Esophagus squamous epithelium (tissue), 5 donors: ENCODE data around the gene RXFP3. TPM values are rescaled to one million over a fixed set of nuclear protein-coding genes. Genes with fewer than 3 reads are reported as not detected.
"Not testable (repeated sequence)": the region's sequence is repeated elsewhere in the genome, so short reads cannot be mapped to it uniquely, and the experiment has no call there.

Experiments
- DNase-seq: peaks from one replicate; lab custom pipeline; 2025; lab: John Stamatoyannopoulos, UW
- H3K27ac ChIP-seq, 4 donors: fragments of 200-600 bp; sonication (generic); one replicate each; pipeline ENCODE4 v1.5.1; 2016 to 2019; ENCODE audit warnings: mild to moderate bottlenecking in 1 of 4
- H3K27me3 ChIP-seq, 4 donors: fragments of 200-600 bp; sonication (generic); 1 replicate in 3 of 4; 2 replicates in 1 of 4; pipeline versions ENCODE4 v1.5.1 to v1.6.0; 2017 to 2021; ENCODE audit warnings: antibody characterized with exemption in 1 of 4
- H3K36me3 ChIP-seq, 3 donors: fragments of 200-600 bp; sonication (generic); one replicate each; pipeline ENCODE4 v1.5.1; 2016 to 2019
- H3K4me1 ChIP-seq, 3 donors: fragments of 200-600 bp; sonication (generic); one replicate each; pipeline ENCODE4 v1.5.1; 2017 to 2019
- H3K4me3 ChIP-seq, 4 donors: fragments of 200-600 bp; sonication (generic); 1 replicate in 3 of 4; 2 replicates in 1 of 4; pipeline ENCODE4 v1.5.1; 2016 to 2019; ENCODE audit warnings: mild to moderate bottlenecking in 2 of 4, moderate library complexity in 1 of 4
- H3K9me3 ChIP-seq, 3 donors: fragments of 200-600 bp; sonication (generic); one replicate each; pipeline ENCODE4 v1.5.1; 2016 to 2019
- CTCF ChIP-seq, 6 experiments: fragments of 450-650 bp in 4 of 6; fragments of 200-600 bp in 2 of 6; sonication (generic) in 2 of 6; IDR thresholded peaks; one replicate each; pipeline ENCODE4 v1.5.1; 2016 to 2019; ENCODE audit warnings: antibody characterized with exemption in 6 of 6, mild to moderate bottlenecking in 4 of 6, moderate library complexity in 4 of 6
- POLR2A ChIP-seq, 4 donors: fragments of 450-650 bp; IDR thresholded peaks; one replicate each; pipeline ENCODE4 v1.6.1; 2017; ENCODE audit warnings: antibody characterized with exemption in 4 of 4, mild to moderate bottlenecking in 4 of 4, moderate library complexity in 3 of 4
- WGBS, 2 donors: methylation state at CpG; one replicate each; pipeline ENCODE4 v1.1.5; 2018; 5-methylcytosine and 5-hydroxymethylcytosine counted together
- intact Hi-C: fragments of 100-400 bp; cut with DNase I; formaldehyde crosslinking; loops from one replicate; pipeline ENCODE4 v1.15.0; 2022
- total RNA-seq, 4 donors: library from RNA; depleted of rRNA; stranded (reverse); fragments of >200 nt; gene quantifications; one replicate each; pipeline ENCODE4 v1.1.0, GENCODE V29; 2016
- donor health status: DM: yes; HTN: yes; CAD: no.

The RXFP3 gene
- total RNA-seq, 4 donors from 2014 or later: not detected

GRCh38 chr5:33941090-33941489 lies 4.9 kb downstream of the RXFP3 start:
- no peaks in the 10 kb centered on the region for H3K9me3 ChIP-seq
- no peak for DNase-seq
- no peaks in the 10 kb centered on the region for H3K36me3 ChIP-seq
- WGBS, 2 donors: 76 to 78% methylated on average over 4 to 5 of the region's 5 CpGs
- H3K4me3 ChIP-seq: no peak overlapping the region
- TF ChIP-seq POLR2A (IDR thresholded peaks at IDR 0.05): no peak
- no peak for TF ChIP-seq CTCF (IDR thresholded peaks at IDR 0.05)
- peaks cover 0 to 18% (median 6%) of the 10 kb centered on the region in 3 donors for H3K4me1 ChIP-seq
- no peak overlapping the region for H3K27ac ChIP-seq
- peaks cover 0 to 83% (median 17%) of the 10 kb centered on the region in 4 donors for H3K27me3 ChIP-seq
- intact Hi-C loops: no loop called here

- 63 to 72% methylated on average over 3 to 12 of the region's 12 CpGs for WGBS, 2 donors
- DNase-seq: no peak
- Histone ChIP-seq H3K4me3 (no peak overlapping the region), H3K27ac (no peak overlapping the region), H3K4me1 (no peaks in the 10 kb centered on the region), H3K27me3 (peaks cover 0 to 53% (median 0%) of the 10 kb centered on the region in 4 donors), H3K9me3 (no peaks in the 10 kb centered on the region), H3K36me3 (no peaks in the 10 kb centered on the region)
- intact Hi-C loops: no loop called here
- TF ChIP-seq POLR2A (IDR thresholded peaks at IDR 0.05) (no peak), CTCF (IDR thresholded peaks at IDR 0.05) (no peak)
Measured at GRCh38 chr5:33944543-33945132, 8.5 kb downstream of the RXFP3 start.

DNA sequence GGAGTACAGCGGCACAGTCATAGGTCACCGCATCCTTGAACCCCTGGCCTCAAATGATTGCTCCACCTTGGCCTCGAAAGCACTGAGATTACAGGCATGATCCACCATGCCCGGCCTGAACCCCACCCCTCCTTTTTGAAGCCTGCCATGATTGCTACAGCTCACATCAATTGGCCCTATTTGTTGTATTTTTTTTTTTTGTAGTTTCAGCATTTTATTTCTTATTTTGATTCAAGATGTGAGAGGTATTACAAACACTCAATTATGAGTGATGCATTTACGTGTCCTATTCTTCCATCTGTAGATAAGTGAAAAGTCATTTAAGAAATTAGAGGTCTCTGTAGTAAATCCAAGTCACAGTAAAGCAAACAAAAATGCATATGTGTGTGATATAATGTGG lies 16.0 kb downstream of the RXFP3 start:
- H3K27me3 ChIP-seq, intact Hi-C loops, DNase-seq, H3K27ac ChIP-seq, H3K9me3 ChIP-seq, H3K4me1 ChIP-seq, H3K4me3 ChIP-seq, H3K36me3 ChIP-seq: not testable (repeated sequence)
- 71 to 75% methylated on average over 5 of the region's 5 CpGs for WGBS, 2 donors

DNA sequence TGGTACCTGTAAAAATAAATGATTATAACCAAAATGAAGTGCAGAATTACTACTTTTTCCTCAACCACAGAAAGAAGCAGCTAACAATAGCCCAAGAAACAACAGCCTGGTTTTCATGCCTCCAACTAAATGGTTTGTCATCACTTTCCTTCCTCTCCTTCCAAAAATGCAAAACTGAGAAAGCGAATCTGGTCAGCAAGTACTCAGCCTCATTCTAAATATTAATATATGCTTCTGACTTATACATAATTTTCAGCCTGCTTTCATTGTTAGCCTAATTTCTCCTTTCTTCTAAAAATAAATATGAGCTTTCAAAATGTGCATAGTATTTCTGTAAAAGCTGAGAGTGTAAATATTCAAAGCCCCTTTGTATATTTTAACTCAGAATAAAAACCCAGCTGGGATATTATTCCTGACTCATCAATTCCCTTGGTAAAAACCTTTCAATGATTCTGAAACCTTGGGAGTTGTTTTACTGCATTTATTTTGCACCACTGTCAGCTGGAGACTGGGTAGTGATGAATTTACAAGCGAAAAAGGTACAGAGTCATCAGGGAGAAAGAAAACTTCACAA lies 21.5 kb downstream of the RXFP3 start:
- intact Hi-C loops: no loop called here
- Histone ChIP-seq H3K9me3 (peaks cover 0 to 5% (median 0%) of the 10 kb centered on the region in 3 donors), H3K36me3 (no peaks in the 10 kb centered on the region), H3K4me1 (no peaks in the 10 kb centered on the region), H3K27ac (no peak overlapping the region), H3K27me3 (no peaks in the 10 kb centered on the region), H3K4me3 (no peak overlapping the region)
- TF ChIP-seq POLR2A (IDR thresholded peaks at IDR 0.05) (no peak), CTCF (IDR thresholded peaks at IDR 0.05) (no peak)
- DNase-seq: no peak
- 49 to 62% methylated on average over 2 of the region's 2 CpGs for WGBS, 2 donors

GRCh38 chr5:33958176-33958575 lies 22.0 kb downstream of the RXFP3 start:
- TF ChIP-seq CTCF (IDR thresholded peaks at IDR 0.05) (no peak), POLR2A (IDR thresholded peaks at IDR 0.05) (no peak)

More at GRCh38 chr5:33958176-33958575, 22.0 kb downstream of the RXFP3 start:
- Histone ChIP-seq H3K9me3 (peaks cover 0 to 5% (median 0%) of the 10 kb centered on the region in 3 donors), H3K4me3 (no peak overlapping the region), H3K4me1 (no peaks in the 10 kb centered on the region), H3K36me3 (no peaks in the 10 kb centered on the region), H3K27ac (no peak overlapping the region), H3K27me3 (no peaks in the 10 kb centered on the region)
- WGBS, 2 donors: 56 to 72% methylated on average over 2 of the region's 2 CpGs
- intact Hi-C loops: no loop called here
- no peak for DNase-seq
